Measurements from ENCODE around the gene ANO8. TPM values are rescaled to one million over a fixed set of nuclear protein-coding genes. Genes with fewer than 3 reads are reported as not detected.

The ANO8 gene
- total RNA-seq, 1 donor from 2014 or later = 8.3 TPM

GRCh38 chr19:17319473-17320238 lies 15.0 kb downstream of the ANO8 start:
- intact Hi-C loops (cut with DNase I) = no loop called here
- DNase-seq (no peak), ATAC-seq (ENCODE audit: poor library complexity) (no peak)

- DNase-seq (no peak), ATAC-seq (ENCODE audit: poor library complexity) (no peak)
- intact Hi-C loops (cut with DNase I) = no loop called here
Observed at GRCh38 chr19:17318966-17319365, 15.7 kb downstream of the ANO8 start.

- ATAC-seq (ENCODE audit: poor library complexity) (no peak), DNase-seq (no peak)
- intact Hi-C loops (cut with DNase I) = no loop called here
Observed at GRCh38 chr19:17314007-17314593, 20.6 kb downstream of the ANO8 start.

GRCh38 chr19:17312189-17313113 lies 22.2 kb downstream of the ANO8 start:
- intact Hi-C loops (cut with DNase I) = no loop called here
- ATAC-seq (ENCODE audit: poor library complexity) (no peak), DNase-seq (no peak)

GRCh38 chr19:17311455-17312188 lies 23.0 kb downstream of the ANO8 start:
- intact Hi-C loops (cut with DNase I) = no loop called here
- ATAC-seq (ENCODE audit: poor library complexity) (no peak), DNase-seq (no peak)

GRCh38 chr19:17309965-17310461 lies 24.6 kb downstream of the ANO8 start:
- no peak for ATAC-seq (ENCODE audit: poor library complexity)
- intact Hi-C loops (cut with DNase I) = no loop called here
- no peak for DNase-seq

GRCh38 chr19:17309198-17309964 lies 25.3 kb downstream of the ANO8 start, which contains the start of gene DDA1:
DDA1 (plus strand) TSS chr19:17309563; CDS start chr19:17309655, 92 bp downstream.
- intact Hi-C loops (cut with DNase I) = no loop called here
- DNase-seq (peak; percentile 100), ATAC-seq (ENCODE audit: poor library complexity) (peak; percentile 85)

- DNase-seq (no peak), ATAC-seq (ENCODE audit: poor library complexity) (no peak)
- intact Hi-C loops (cut with DNase I) = no loop called here
Observed at GRCh38 chr19:17307876-17308377, 26.7 kb downstream of the ANO8 start.

- DNase-seq (no peak), ATAC-seq (ENCODE audit: poor library complexity) (no peak)
- intact Hi-C loops (cut with DNase I) = no loop called here
Observed at GRCh38 chr19:17306285-17306714, 28.4 kb downstream of the ANO8 start.

- peak; percentile 95 for DNase-seq
- intact Hi-C loops (cut with DNase I) = no loop called here
Observed at GRCh38 chr19:17305517-17306284, 29.0 kb downstream of the ANO8 start, which contains the start of gene MRPL34. MRPL34 (plus strand) TSS chr19:17305872; CDS start chr19:17305893, 21 bp downstream.

GRCh38 chr19:17305216-17305516 lies 29.5 kb downstream of the ANO8 start:
- intact Hi-C loops (cut with DNase I) = no loop called here
- DNase-seq = no peak
- no peak for ATAC-seq (ENCODE audit: poor library complexity)

More at GRCh38 chr19:17305517-17306284, 29.0 kb downstream of the ANO8 start, which contains the start of gene MRPL34:
- peak; percentile 69 for ATAC-seq (ENCODE audit: poor library complexity)

GRCh38 chr19:17304386-17305215 lies 30.1 kb downstream of the ANO8 start:
- intact Hi-C loops (cut with DNase I) = no loop called here
- no peak for ATAC-seq (ENCODE audit: poor library complexity)
- no peak for DNase-seq

GRCh38 chr19:17303940-17304267 lies 30.8 kb downstream of the ANO8 start:
- ATAC-seq (ENCODE audit: poor library complexity) (no peak), DNase-seq (no peak)
- intact Hi-C loops (cut with DNase I) = no loop called here

- ATAC-seq (ENCODE audit: poor library complexity) (peak; percentile 80), DNase-seq (peak; percentile 97)
- intact Hi-C loops (cut with DNase I) = no loop called here
Observed at GRCh38 chr19:17303167-17303939, 31.3 kb downstream of the ANO8 start, which contains the start of gene ABHD8. ABHD8 (minus strand) TSS chr19:17303425; CDS start chr19:17301616, 1,809 bp downstream.

- no peak for ATAC-seq (ENCODE audit: poor library complexity)
- intact Hi-C loops (cut with DNase I) = no loop called here
Observed at GRCh38 chr19:17302391-17303166, 32.1 kb downstream of the ANO8 start.

More at GRCh38 chr19:17302391-17303166, 32.1 kb downstream of the ANO8 start:
- DNase-seq = no peak
